Right lobe of liver (tissue), 4 donors: ENCODE results near the gene ROPN1L.

Source experiments
- POLR2A ChIP-seq: fragments of 450-650 bp; IDR thresholded peaks from one replicate; pipeline ENCODE4 v1.6.1; 2017; ENCODE audit warnings: antibody characterized with exemption, mild to moderate bottlenecking
- TF ChIP-seq, protein P1 (sequence below), 4 donors: fragments of 200-600 bp in 3 of 4; fragments of 450-650 bp in 1 of 4; IDR thresholded peaks; one replicate each; pipeline versions ENCODE4 v1.5.1 to v1.8.0; 2016 to 2022; ENCODE audit warnings: antibody characterized with exemption in 4 of 4, mild to moderate bottlenecking in 2 of 4
- donor health status: DM: no; HTN: no; CAD: no.
- donor health status: DM: no; HTN: no; CAD: no.
- donor health status: DM: no; HTN: yes; CAD: no.

DNA sequence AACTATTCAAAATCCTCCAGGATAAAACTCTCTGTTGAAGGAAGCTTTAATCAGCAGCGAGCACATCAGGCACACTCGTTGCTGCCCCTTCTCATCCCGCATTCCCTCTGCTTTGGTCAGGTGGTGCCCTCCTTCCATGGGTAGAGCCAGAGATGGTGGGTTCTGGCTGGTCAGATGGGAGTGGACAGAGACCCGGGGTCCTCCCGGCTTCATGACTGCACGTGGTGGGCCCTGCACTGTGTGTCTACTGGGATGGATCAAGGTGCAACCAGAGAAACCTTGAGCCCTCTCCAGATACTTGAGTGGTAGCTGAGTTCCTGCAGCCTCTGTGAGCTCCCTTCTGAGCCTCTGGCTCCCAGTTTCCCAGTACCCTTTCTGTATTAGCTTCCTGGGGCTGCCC, 36.3 kb downstream of the ROPN1L start:
- TF ChIP-seq, protein P1, sequence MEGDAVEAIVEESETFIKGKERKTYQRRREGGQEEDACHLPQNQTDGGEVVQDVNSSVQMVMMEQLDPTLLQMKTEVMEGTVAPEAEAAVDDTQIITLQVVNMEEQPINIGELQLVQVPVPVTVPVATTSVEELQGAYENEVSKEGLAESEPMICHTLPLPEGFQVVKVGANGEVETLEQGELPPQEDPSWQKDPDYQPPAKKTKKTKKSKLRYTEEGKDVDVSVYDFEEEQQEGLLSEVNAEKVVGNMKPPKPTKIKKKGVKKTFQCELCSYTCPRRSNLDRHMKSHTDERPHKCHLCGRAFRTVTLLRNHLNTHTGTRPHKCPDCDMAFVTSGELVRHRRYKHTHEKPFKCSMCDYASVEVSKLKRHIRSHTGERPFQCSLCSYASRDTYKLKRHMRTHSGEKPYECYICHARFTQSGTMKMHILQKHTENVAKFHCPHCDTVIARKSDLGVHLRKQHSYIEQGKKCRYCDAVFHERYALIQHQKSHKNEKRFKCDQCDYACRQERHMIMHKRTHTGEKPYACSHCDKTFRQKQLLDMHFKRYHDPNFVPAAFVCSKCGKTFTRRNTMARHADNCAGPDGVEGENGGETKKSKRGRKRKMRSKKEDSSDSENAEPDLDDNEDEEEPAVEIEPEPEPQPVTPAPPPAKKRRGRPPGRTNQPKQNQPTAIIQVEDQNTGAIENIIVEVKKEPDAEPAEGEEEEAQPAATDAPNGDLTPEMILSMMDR (IDR thresholded peaks at IDR 0.05): no peak
- TF ChIP-seq POLR2A: no peak
